ENCODE results near the gene GRIK1.

Gene GRIK1

GRCh38 chr21:29642551-29643245 is 297.1 kb downstream of the GRIK1 start:
- no peak for DNase-seq (ENCODE audit: low spot score)

GRCh38 chr21:29641635-29642550 is 297.9 kb downstream of the GRIK1 start:
- DNase-seq (ENCODE audit: low spot score), result no peak

GRCh38 chr21:29641001-29641634 is 298.7 kb downstream of the GRIK1 start:
- DNase-seq (ENCODE audit: low spot score), result no peak

GRCh38 chr21:29640080-29640508 is 299.7 kb downstream of the GRIK1 start:
- DNase-seq (ENCODE audit: low spot score), result peak; percentile 53

- DNase-seq (ENCODE audit: low spot score), result peak; percentile 45
Measured at GRCh38 chr21:29639366-29640079, 300.3 kb downstream of the GRIK1 start.

- peak; percentile 16 for DNase-seq (ENCODE audit: low spot score)
Measured at GRCh38 chr21:29638761-29639327, 301.0 kb downstream of the GRIK1 start.

- peak; percentile 31 for DNase-seq (ENCODE audit: low spot score)
Measured at GRCh38 chr21:29638138-29638537, 301.7 kb downstream of the GRIK1 start.

GRCh38 chr21:29637553-29637952 is 302.2 kb downstream of the GRIK1 start:
- no peak for DNase-seq (ENCODE audit: low spot score)

GRCh38 chr21:29637134-29637533 is 302.7 kb downstream of the GRIK1 start:
- no peak for DNase-seq (ENCODE audit: low spot score)

GRCh38 chr21:29634418-29634817 is 305.4 kb downstream of the GRIK1 start:
- DNase-seq (ENCODE audit: low spot score), result no peak

- no peak for DNase-seq (ENCODE audit: low spot score)
Measured at GRCh38 chr21:29633756-29634155, 306.0 kb downstream of the GRIK1 start.

- no peak for DNase-seq (ENCODE audit: low spot score)
Measured at GRCh38 chr21:29630441-29630840, 309.4 kb downstream of the GRIK1 start.

- no peak for DNase-seq (ENCODE audit: low spot score)
Measured at GRCh38 chr21:29627905-29628304, 311.9 kb downstream of the GRIK1 start.

- no peak for DNase-seq (ENCODE audit: low spot score)
Measured at GRCh38 chr21:29626801-29627470, 312.9 kb downstream of the GRIK1 start.

- no peak for DNase-seq (ENCODE audit: low spot score)
Measured at GRCh38 chr21:29625990-29626389, 313.8 kb downstream of the GRIK1 start.

GRCh38 chr21:29624776-29625175 is 315.0 kb downstream of the GRIK1 start:
- no peak for DNase-seq (ENCODE audit: low spot score)

- no peak for DNase-seq (ENCODE audit: low spot score)
Measured at GRCh38 chr21:29621525-29621924, 318.3 kb downstream of the GRIK1 start.

GRCh38 chr21:29616209-29616751 is 323.5 kb downstream of the GRIK1 start:
- no peak for DNase-seq (ENCODE audit: low spot score)

GRCh38 chr21:29613877-29614276 is 325.9 kb downstream of the GRIK1 start:
- no peak for DNase-seq (ENCODE audit: low spot score)

- no peak for DNase-seq (ENCODE audit: low spot score)
Measured at GRCh38 chr21:29613021-29613420, 326.8 kb downstream of the GRIK1 start.
